K562 (cell line): ENCODE results near the gene ZER1. TPM values are rescaled to one million over a fixed set of nuclear protein-coding genes. Genes with fewer than 3 reads are reported as not detected.

Experiments used
- BRF1 ChIP-seq: IDR thresholded peaks from 3 replicates; pipeline ENCODE4 v1.6.1; 2011; ENCODE audit warnings: borderline replicate concordance, mild to moderate bottlenecking; ENCODE audit not compliant: insufficient read length; ENCODE audit errors: extremely low read depth
- GATAD2B ChIP-seq: fragments of 450-650 bp; IDR thresholded peaks from 2 replicates; pipeline ENCODE4 v1.6.1; 2017; ENCODE audit warnings: mild to moderate bottlenecking, borderline replicate concordance
- MGA ChIP-seq: fragments of 450-650 bp; IDR thresholded peaks from 2 replicates; pipeline ENCODE4 v1.6.1; 2016; ENCODE audit warnings: mild to moderate bottlenecking, moderate library complexity
- REST ChIP-seq, 2 experiments: fragments of 450-650 bp; formaldehyde crosslinking in 1 of 2; IDR thresholded peaks; 2 replicates each; pipeline versions ENCODE4 v1.4.0 to v1.6.1; 2014 to 2020; ENCODE audit warnings: mild to moderate bottlenecking in 2 of 2, borderline replicate concordance in 1 of 2, low read depth in 1 of 2
- THRAP3 ChIP-seq: fragments of 450-650 bp; IDR thresholded peaks from 2 replicates; pipeline ENCODE4 v1.6.1; 2016; ENCODE audit warnings: mild to moderate bottlenecking, inconsistent platforms, borderline replicate concordance
- ZNF280A ChIP-seq: fragments of 450-650 bp; IDR thresholded peaks from 2 replicates; pipeline ENCODE4 v1.6.1; 2018; ENCODE audit warnings: mild to moderate bottlenecking, low read depth; ENCODE audit not compliant: partially characterized antibody
- polyA plus RNA-seq, 8 experiments: library from polyadenylated mRNA; depleted of rRNA in 4 of 8; stranded (reverse) in 5 of 8; unstranded in 3 of 8; fragments of >200 nt; fragmentation: Nextera tagmentation in 2 of 8; fragmentation: Illumina TruSeq in 1 of 8; extraction: Ambion mirVana in 2 of 8; extraction: Trizol in 1 of 8; gene quantifications; 2 replicates each; pipeline versions ENCODE4 v1.2.1 to v1.2.3, GENCODE V29; 2011 to 2014; ENCODE audit warnings: inconsistent platforms in 1 of 8, missing spikeins in 1 of 8
- total RNA-seq, 7 experiments: library from RNA; depleted of rRNA in 6 of 7; stranded (reverse); fragments of >200 nt in 6 of 7; fragmentation: Illumina TruSeq in 2 of 7; extraction: Trizol in 2 of 7; gene quantifications; 2 replicates each; pipeline versions ENCODE4 v1.2.1 to v1.2.3, GENCODE V29; 2011 to 2021; ENCODE audit warnings: low replicate concordance in 1 of 7

The ZER1 gene
- total and polyA plus RNA-seq, 9 of the 15 experiments (the other 6 are each of a cell fraction or from before 2014, with no cell fraction given), result 0.07 to 10.7 (median 6.2) TPM

- TF ChIP-seq MGA (no peak; the same call in 1 of the 2 replicates), BRF1 (no peak), ZNF280A (no peak), GATAD2B (no peak), REST (IDR thresholded peaks at IDR 0.05; ENCODE audit: borderline replicate concordance) (peak; percentile 88), REST (CRISPR knock-in tag; IDR thresholded peaks at IDR 0.05; ENCODE audit: low read depth) (no peak), THRAP3 (no peak)
Measured at GRCh38 chr9:128733256-128733655, 38.5 kb downstream of the ZER1 start (continued).
